PFSK-1 (cell line): ENCODE data around the gene SGPL1.

Experiments
- POLR2AphosphoS5 ChIP-seq: IDR thresholded peaks from 2 replicates; pipeline ENCODE4 v1.6.1; 2012; ENCODE audit warnings: low read depth, mild to moderate bottlenecking, control low read depth, low read length, moderate library complexity
- SIN3A ChIP-seq: IDR thresholded peaks from 2 replicates; pipeline ENCODE4 v1.6.1; 2012; ENCODE audit warnings: mild to moderate bottlenecking, low read length, moderate library complexity, borderline replicate concordance; ENCODE audit not compliant: insufficient read depth
- TAF1 ChIP-seq: IDR thresholded peaks from 2 replicates; pipeline ENCODE4 v1.6.1; 2012; ENCODE audit warnings: low read length, control low read depth, borderline replicate concordance; ENCODE audit not compliant: insufficient read depth
- TF ChIP-seq, protein P1 (sequence below), 2 experiments: IDR thresholded peaks; 2 replicates each; pipeline versions ENCODE4 v1.6.1 to v1.8.0; 2011 to 2012; ENCODE audit warnings: low read depth in 2 of 2, low read length in 2 of 2, control low read depth in 1 of 2, inconsistent platforms in 1 of 2, mild to moderate bottlenecking in 1 of 2, moderate library complexity in 1 of 2; ENCODE audit not compliant: insufficient read depth in 1 of 2

DNA sequence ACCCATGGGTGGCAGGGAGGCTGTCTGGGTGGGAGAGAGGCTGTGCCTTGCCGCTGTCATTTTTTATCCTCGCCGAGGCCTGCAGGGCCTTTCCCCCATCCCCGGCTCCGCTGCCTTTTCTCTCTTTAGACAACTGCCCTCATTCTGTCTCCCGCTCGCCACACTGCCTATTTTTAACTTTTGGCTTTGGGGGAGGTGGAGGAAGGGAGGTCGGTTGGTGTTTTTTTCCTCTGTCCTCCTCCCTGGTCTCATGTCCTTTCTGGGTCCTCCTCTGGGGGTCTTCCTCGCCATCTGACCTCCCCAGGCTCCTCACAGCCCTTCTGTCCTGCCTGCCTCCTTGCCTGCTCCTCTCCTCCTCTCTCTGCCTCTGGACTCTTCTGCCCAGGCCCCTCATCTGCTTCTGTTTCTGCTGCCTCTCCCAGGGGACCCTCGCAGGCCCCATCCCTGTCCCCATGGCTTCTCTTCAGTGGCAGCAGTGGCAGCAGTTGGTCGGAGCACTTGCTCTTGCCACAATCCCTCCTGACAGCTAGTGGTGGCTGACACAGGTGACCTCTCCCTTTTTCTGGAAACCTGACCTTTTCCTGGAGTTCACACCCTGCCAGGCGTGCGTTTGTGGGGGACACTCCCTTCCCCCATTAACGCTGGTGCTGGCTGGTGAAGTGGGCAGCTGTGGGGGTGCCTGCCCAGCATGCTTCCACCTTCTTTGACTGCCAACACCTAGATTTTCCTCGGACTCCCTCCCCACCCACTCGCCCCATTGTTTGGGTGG, 92.1 kb downstream of the SGPL1 start:
- no peak for TF ChIP-seq POLR2AphosphoS5
- TF ChIP-seq TAF1 = no peak
- TF ChIP-seq SIN3A = no peak
- TF ChIP-seq, protein P1, sequence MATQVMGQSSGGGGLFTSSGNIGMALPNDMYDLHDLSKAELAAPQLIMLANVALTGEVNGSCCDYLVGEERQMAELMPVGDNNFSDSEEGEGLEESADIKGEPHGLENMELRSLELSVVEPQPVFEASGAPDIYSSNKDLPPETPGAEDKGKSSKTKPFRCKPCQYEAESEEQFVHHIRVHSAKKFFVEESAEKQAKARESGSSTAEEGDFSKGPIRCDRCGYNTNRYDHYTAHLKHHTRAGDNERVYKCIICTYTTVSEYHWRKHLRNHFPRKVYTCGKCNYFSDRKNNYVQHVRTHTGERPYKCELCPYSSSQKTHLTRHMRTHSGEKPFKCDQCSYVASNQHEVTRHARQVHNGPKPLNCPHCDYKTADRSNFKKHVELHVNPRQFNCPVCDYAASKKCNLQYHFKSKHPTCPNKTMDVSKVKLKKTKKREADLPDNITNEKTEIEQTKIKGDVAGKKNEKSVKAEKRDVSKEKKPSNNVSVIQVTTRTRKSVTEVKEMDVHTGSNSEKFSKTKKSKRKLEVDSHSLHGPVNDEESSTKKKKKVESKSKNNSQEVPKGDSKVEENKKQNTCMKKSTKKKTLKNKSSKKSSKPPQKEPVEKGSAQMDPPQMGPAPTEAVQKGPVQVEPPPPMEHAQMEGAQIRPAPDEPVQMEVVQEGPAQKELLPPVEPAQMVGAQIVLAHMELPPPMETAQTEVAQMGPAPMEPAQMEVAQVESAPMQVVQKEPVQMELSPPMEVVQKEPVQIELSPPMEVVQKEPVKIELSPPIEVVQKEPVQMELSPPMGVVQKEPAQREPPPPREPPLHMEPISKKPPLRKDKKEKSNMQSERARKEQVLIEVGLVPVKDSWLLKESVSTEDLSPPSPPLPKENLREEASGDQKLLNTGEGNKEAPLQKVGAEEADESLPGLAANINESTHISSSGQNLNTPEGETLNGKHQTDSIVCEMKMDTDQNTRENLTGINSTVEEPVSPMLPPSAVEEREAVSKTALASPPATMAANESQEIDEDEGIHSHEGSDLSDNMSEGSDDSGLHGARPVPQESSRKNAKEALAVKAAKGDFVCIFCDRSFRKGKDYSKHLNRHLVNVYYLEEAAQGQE (IDR thresholded peaks at IDR 0.05; ENCODE audit: insufficient read depth in 1 of 2, low read depth in 2 of 2, low read length in 2 of 2) = no peak
